Transverse colon (tissue), 4 donors: ENCODE measurements around the gene SGCE. TPM values are rescaled to one million over a fixed set of nuclear protein-coding genes. Genes with fewer than 3 reads are reported as not detected.

Experiments
- DNase-seq: peaks from one replicate; pipeline ENCODE4 v3.0.0-alpha.2; 2019
- H3K27ac ChIP-seq, 4 donors: fragments of 200-600 bp; sonication (generic); 2 replicates each; pipeline ENCODE4 v1.5.1; 2016 to 2018; ENCODE audit warnings: inconsistent platforms in 4 of 4
- H3K27me3 ChIP-seq: fragments of 200-600 bp; sonication (generic); 2 replicates; pipeline ENCODE4 v1.5.1; 2017; ENCODE audit warnings: inconsistent platforms
- H3K36me3 ChIP-seq, 4 donors: fragments of 200-600 bp; sonication (generic); 2 replicates each; pipeline ENCODE4 v1.5.1; 2017 to 2019; ENCODE audit warnings: inconsistent platforms in 4 of 4
- H3K4me1 ChIP-seq, 4 donors: fragments of 200-600 bp; sonication (generic); 2 replicates each; pipeline ENCODE4 v1.5.1; 2017 to 2020; ENCODE audit warnings: inconsistent platforms in 4 of 4
- H3K4me3 ChIP-seq, 4 donors: fragments of 200-600 bp; sonication (generic); 1 replicate in 1 of 4; 2 replicates in 3 of 4; pipeline versions ENCODE4 v1.5.1 to v1.6.1; 2017 to 2019; ENCODE audit warnings: inconsistent platforms in 4 of 4
- H3K9me3 ChIP-seq, 2 donors: fragments of 200-600 bp; sonication (generic); 2 replicates each; pipeline ENCODE4 v1.5.1; 2017 to 2019; ENCODE audit warnings: inconsistent platforms in 2 of 2
- EP300 ChIP-seq: sonication (generic); formaldehyde crosslinking; IDR thresholded peaks from one replicate; pipeline ENCODE4 v1.6.1; 2017; ENCODE audit warnings: antibody characterized with exemption, low read depth
- POLR2A ChIP-seq: fragments of 450-650 bp; IDR thresholded peaks from one replicate; pipeline ENCODE4 v1.6.1; 2016; ENCODE audit warnings: antibody characterized with exemption, mild to moderate bottlenecking, moderate library complexity
- POLR2AphosphoS5 ChIP-seq, 3 donors: sonication (generic); formaldehyde crosslinking; IDR thresholded peaks; one replicate each; pipeline ENCODE4 v1.6.1; 2016; ENCODE audit warnings: antibody characterized with exemption in 3 of 3
- WGBS, 2 donors: methylation state at CpG; one replicate each; pipeline ENCODE4 v1.1.5; 2018; ENCODE audit warnings: low coverage in 1 of 2; 5-methylcytosine and 5-hydroxymethylcytosine counted together
- in situ Hi-C, 4 donors: fragments of 200-750 bp; cut with MboI; loops; one replicate each; pipeline versions ENCODE4 v1.15.0 to v1.15.1; 2017; ENCODE audit warnings: low sequenced_read_pairs in 3 of 4, low pct_ligation_motif_present in 1 of 4, low pct_unique_long_range_greater_than_20kb in 1 of 4
- intact Hi-C: fragments of 100-400 bp; cut with DNase I; formaldehyde crosslinking; loops from one replicate; pipeline ENCODE4 v1.15.1; 2023; ENCODE audit warnings: low total_unique reads
- total RNA-seq, 4 donors: library from RNA; depleted of rRNA; stranded (reverse); fragments of >200 nt; gene quantifications; one replicate each; pipeline ENCODE4 v1.1.0, GENCODE V29; 2016
- TF ChIP-seq, protein P1 (sequence below), 5 experiments: fragments of 200-600 bp in 3 of 5; fragments of 450-650 bp in 2 of 5; sonication (generic) in 3 of 5; IDR thresholded peaks; 1 replicate in 2 of 5; 2 replicates in 3 of 5; pipeline ENCODE4 v1.5.1; 2016 to 2017; ENCODE audit warnings: antibody characterized with exemption in 5 of 5, inconsistent platforms in 3 of 5, mild to moderate bottlenecking in 2 of 5, moderate library complexity in 1 of 5

Gene SGCE
- total RNA-seq, 4 donors from 2014 or later: 24.1 to 62.1 (median 33.2) TPM

DNA sequence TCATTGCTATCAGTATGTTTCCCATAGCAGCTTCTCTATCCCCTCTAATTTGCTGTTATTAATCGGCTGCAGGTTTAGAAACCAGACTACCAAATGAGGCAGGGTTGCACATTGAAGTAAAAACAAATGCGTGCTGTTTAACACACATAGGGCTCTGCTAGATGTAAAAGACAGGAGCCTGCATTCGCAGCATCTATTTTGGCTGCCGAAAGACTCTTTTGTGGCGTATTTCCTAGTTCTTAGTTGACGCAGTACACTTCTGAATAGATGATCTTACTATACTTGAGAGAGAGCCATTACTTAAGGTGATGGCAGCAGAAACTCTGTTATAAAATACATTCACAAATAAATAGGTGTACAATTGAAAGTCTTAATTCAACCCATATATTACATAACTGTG is 21.4 kb downstream of the SGCE start:
- intact Hi-C loops: no loop called here
- H3K27ac ChIP-seq: no peak overlapping the region
- 85 to 99% methylated on average over 5 to 6 of the region's 6 CpGs for WGBS, 2 donors

DNA sequence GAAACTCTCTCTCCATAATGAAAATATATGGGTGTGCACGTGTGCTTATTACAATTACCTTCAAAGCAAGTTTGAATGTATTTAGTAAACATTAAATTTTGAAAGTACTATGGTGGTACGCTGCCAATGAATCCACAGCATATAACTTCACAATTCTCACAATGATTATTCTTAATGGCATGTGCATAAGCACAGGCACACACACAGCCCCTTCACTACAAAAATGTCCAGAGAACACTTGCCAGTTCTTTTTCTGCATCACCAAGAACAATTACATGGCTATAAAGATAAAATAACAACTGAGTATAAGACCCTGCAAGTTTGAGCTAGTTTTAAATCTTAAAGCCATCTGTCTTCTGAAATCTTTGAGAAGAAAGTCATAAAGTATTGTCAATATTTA is 22.2 kb downstream of the SGCE start:
- no peak for DNase-seq
- Histone ChIP-seq H3K4me3 (no peak overlapping the region), H3K27ac (no peak overlapping the region), H3K27me3 (no peaks in the 10 kb centered on the region), H3K4me1 (no peaks in the 10 kb centered on the region), H3K36me3 (no peaks in the 10 kb centered on the region), H3K9me3 (no peaks in the 10 kb centered on the region)
- 75 to 92% methylated on average over 2 of the region's 2 CpGs for WGBS, 2 donors
- intact Hi-C loops (no loop called here), in situ Hi-C loops (no loop called here)
- TF ChIP-seq POLR2A (no peak), EP300 (no peak), POLR2AphosphoS5 (IDR thresholded peaks at IDR 0.05) (no peak)
- TF ChIP-seq, protein P1, sequence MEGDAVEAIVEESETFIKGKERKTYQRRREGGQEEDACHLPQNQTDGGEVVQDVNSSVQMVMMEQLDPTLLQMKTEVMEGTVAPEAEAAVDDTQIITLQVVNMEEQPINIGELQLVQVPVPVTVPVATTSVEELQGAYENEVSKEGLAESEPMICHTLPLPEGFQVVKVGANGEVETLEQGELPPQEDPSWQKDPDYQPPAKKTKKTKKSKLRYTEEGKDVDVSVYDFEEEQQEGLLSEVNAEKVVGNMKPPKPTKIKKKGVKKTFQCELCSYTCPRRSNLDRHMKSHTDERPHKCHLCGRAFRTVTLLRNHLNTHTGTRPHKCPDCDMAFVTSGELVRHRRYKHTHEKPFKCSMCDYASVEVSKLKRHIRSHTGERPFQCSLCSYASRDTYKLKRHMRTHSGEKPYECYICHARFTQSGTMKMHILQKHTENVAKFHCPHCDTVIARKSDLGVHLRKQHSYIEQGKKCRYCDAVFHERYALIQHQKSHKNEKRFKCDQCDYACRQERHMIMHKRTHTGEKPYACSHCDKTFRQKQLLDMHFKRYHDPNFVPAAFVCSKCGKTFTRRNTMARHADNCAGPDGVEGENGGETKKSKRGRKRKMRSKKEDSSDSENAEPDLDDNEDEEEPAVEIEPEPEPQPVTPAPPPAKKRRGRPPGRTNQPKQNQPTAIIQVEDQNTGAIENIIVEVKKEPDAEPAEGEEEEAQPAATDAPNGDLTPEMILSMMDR (IDR thresholded peaks at IDR 0.05): no peak

More for the DNA sequence above, 21.4 kb downstream of the SGCE start:
- in situ Hi-C loops: no loop called here
- DNase-seq: no peak
- no peaks in the 10 kb centered on the region for H3K9me3 ChIP-seq
- H3K4me3 ChIP-seq: no peak overlapping the region
- H3K36me3 ChIP-seq: no peaks in the 10 kb centered on the region
- H3K27me3 ChIP-seq: no peaks in the 10 kb centered on the region
- TF ChIP-seq, protein P1 (IDR thresholded peaks at IDR 0.05): no peak
- no peak for TF ChIP-seq EP300
- TF ChIP-seq POLR2A: no peak
- no peak for TF ChIP-seq POLR2AphosphoS5 (IDR thresholded peaks at IDR 0.05)
- no peaks in the 10 kb centered on the region for H3K4me1 ChIP-seq

DNA sequence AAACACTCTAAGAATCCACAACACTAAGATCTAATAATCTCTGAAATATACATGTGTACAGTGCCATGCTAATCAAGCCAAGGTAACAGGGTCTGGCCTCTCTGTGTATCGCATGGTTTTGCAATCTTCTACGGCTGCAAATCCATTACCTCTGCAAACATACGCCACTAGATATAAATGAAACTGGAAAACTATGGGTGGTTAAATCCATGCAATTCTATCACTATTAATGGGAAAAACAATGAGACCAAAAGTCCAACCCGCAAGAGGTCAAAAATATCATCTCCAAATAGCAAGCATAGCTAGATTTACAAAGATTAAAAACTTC is 23.0 kb downstream of the SGCE start:
- no peak for DNase-seq

DNA sequence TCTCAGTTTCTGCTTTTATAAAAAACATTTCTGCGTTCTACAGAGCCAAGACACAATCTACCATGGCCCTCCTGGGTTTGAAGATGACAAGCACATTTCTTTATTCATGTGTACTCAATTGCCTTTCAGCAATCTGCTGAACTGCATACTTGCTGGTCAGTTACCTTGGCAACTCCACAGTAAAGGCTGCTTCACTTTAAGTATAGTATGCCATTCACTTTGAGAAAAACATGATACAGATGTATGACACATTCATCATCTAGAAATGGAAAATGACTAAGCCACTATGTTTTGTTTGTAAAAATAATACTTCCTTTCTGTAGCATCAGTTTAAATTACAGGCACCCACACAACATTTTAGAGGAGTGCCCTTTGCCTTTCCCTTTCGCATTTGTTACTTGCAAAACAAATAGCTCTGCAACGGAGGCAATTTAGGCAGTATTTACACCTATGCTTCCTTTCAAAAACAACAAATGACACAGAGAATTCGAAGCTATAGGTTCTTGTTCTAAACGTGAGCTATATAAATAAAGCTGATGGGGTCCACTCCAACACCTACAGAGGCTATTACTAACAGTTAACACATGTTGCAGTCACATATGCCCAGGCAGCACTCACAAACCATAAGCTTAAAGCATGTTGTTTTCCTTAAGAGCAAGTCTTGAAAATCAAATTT is 23.5 kb downstream of the SGCE start:
- Histone ChIP-seq H3K27ac (no peak overlapping the region), H3K9me3 (no peaks in the 10 kb centered on the region), H3K4me3 (no peak overlapping the region), H3K4me1 (no peaks in the 10 kb centered on the region), H3K27me3 (no peaks in the 10 kb centered on the region), H3K36me3 (no peaks in the 10 kb centered on the region)
- DNase-seq: no peak
- in situ Hi-C loops: no loop called here
- 43 to 75% methylated on average over 2 to 5 of the region's 5 CpGs for WGBS, 2 donors
- intact Hi-C loops: no loop called here
- no peak for TF ChIP-seq EP300
- no peak for TF ChIP-seq POLR2AphosphoS5 (IDR thresholded peaks at IDR 0.05)
- TF ChIP-seq, protein P1 (IDR thresholded peaks at IDR 0.05): no peak
- no peak for TF ChIP-seq POLR2A

More for the DNA sequence above, 23.0 kb downstream of the SGCE start:
- in situ Hi-C loops (no loop called here), intact Hi-C loops (no loop called here)
- H3K4me3 ChIP-seq: no peak overlapping the region
- WGBS, 2 donors: 95 to 100% methylated on average over 4 of the region's 4 CpGs
- no peaks in the 10 kb centered on the region for H3K36me3 ChIP-seq
- no peaks in the 10 kb centered on the region for H3K9me3 ChIP-seq
- TF ChIP-seq, protein P1 (IDR thresholded peaks at IDR 0.05): no peak
- TF ChIP-seq POLR2A (no peak), EP300 (no peak), POLR2AphosphoS5 (IDR thresholded peaks at IDR 0.05) (no peak)
- H3K27ac ChIP-seq: no peak overlapping the region
- no peaks in the 10 kb centered on the region for H3K4me1 ChIP-seq
- H3K27me3 ChIP-seq: no peaks in the 10 kb centered on the region
